Measurements from ENCODE around the gene NR4A2.

Gene NR4A2

DNA sequence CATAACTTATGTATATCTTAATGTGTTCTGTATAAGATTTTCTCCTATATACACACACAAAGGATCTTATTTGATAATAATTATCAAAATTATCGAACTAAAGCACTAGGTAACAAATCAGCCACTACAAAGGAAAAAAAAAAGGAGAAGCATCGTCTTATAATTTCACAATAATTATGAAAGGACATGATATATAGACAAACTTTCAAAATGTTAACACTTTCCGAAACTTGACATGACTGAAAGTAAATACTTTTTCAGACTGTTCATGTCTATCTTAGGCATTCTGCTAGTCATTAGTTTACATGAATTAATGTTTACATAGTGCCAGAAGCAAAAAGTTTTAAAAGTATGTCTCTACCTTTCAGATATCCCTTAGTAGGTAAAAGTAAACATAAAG is 7.3 kb upstream of the NR4A2 start:
- DNase-seq = no peak

DNA sequence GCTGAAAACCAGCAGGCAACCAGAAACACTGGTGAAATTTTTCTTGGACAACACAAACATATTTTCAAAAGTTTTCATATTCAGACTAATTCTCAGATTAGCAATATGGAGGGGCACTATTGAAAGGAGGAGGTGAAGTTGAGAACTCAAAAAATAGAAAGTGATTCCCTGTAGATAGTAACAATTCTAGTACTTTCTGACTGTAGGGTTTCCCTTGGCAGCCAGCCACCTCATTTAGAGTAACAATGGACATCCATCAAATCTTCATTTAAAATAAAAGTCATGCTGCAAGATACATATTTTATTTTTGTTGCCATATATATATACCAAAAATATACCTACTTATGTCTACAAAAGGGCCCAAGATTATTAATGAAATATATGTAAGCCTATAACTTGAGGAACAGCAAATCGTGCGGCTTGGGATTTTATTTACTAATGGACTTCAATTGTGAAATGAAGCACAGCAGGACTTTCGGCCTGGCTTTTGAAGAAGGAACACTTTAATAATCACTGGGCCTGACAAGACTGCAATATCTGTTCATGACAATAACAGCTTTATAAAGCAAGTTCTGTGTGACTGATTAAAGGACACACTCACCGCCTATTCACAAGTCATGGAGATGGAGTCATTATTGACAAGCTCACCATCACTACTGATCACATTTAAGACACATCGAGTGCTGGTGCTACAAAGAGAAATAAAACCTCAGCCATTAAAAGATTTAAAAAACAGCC is 6.8 kb upstream of the NR4A2 start:
- DNase-seq = no peak

DNA sequence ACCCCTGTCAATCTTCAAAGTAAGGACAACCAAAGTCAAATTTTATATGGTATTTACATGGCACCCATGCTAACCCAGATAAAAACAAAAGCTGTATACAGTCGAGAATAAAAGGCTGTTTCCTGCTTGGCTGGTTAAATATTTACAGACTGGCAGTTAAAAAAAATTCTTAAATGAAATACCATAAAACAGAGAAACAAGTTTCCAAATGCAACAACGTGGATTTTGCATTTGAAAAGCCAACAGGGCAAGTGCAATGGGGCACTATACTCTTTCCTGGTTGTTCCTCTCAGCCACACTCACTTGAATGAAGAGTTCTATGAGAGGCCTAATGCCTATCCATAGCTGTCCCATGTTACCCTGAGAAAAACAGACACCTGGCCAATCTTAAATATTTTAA is 6.1 kb upstream of the NR4A2 start:
- DNase-seq = no peak

DNA sequence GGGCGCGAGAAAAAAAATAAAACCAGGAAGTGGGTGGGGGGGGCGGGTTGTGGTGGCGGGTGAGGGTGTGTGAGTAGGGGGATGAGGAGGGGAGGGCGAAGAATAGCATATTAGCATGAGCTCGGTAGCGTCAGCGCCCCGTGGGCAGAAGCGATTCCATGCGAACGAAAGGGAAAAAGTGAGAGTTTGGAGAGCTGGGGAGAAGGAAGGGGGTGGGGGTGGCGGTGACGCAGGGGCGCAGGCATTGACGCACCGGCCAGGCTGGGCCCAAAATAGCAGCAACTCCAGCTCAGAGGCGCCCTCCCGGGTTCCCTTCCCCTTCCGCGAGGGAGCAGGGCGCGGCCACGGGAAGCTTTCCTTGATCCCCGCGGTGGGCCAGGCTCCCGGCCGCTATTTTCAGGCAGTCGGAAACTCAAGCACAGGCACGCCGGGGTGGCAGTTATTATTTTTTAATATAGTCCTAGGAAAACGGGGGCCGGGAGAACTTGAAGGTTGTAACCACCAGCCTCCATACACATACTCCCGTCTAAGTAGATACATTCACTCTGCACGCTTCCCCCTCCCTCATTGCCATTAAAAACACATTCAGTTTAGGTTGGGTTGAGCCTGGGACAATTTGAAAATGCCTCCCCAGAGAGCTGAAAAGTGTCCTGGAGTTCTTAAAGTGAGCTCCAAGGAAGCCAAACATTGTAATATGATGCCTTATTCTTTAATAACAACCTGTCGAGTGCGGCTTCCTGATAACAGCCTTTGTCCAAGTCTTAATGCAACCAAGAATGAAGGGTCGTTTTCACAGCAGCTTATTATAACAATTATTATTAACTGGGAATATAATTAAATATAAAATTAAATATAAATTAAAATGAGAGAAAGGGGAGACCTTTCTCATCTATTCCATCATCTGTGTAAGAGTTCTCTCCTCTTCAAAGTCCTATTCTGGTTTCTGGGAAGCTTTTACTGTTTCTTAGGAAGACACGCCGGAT is 2.3 kb upstream of the NR4A2 start:
- DNase-seq = peak; percentile 90

DNA sequence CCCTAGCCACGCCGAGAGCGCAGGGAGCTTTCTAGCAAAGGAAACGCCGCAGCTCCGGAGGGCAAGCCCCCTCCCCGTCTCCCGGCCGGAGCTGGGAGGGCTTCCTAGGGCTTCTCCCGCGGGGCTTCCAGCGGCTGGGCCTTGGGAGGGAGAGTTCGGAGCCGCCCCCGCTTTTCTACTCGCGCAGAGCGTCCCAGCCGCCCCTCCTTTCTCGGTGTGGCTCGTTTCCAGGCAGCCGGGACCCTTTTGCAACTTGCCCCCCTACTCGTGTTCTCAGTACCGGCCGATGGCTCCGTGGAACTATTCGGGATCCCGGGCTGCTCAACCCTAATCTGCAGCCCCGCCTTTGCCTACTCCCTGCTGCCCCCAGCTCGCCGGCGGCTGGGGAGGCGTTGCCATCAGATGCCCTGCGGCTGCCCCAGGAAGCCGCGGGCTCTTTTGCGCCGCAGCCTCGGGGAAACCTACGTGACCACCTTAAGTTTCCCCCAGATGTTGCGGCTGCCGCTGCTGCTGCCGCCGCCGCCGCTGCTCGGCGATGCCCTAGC is 1.5 kb upstream of the NR4A2 start:
- peak; percentile 31 for DNase-seq

DNA sequence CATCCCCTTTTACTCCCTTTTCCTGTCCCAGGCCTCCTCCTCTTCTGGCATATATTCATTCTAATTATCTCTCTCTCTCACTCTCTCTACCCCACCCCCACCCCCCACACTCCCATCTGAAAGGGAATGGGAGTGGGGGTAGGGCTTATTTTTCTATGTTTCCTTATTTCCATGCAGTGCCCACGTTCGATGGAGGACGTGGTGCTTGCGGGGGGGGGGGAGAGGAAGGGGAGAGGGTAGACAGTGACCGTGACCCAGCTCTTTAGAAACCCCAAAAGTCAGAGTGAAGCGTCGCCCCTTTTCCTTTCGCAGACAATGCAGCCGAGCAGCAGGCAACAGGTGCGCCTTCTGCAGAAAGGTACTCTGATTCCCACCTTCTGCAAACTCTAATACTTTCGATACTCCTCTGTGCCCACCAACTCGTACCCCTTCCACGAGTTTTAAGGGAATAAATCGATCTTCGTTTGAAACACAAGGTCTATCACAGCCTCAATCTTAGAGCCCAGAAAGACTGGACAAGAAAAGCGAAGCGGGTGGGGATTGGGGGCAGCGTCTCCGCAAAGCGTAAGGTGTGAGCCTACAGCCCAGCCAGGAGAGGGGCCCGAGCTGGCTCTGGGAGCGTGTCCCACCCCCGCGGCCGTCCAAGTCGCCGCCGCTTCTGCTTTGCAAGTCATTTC is 891 bp upstream of the NR4A2 start:
- DNase-seq = no peak

DNA sequence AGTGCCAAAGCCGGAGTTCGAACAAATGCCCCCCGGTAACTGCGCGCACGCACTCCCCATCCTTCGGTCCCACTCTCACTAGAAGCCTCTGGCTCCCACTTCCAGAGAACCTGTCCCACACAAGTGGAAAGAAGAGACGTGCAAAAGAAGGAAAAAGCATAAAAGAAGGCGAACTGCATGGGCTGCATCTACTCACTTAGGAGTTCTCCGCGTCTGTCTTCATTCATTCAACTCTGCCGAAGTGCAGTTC is 312 bp downstream of the NR4A2 start:
- no peak for DNase-seq

DNA sequence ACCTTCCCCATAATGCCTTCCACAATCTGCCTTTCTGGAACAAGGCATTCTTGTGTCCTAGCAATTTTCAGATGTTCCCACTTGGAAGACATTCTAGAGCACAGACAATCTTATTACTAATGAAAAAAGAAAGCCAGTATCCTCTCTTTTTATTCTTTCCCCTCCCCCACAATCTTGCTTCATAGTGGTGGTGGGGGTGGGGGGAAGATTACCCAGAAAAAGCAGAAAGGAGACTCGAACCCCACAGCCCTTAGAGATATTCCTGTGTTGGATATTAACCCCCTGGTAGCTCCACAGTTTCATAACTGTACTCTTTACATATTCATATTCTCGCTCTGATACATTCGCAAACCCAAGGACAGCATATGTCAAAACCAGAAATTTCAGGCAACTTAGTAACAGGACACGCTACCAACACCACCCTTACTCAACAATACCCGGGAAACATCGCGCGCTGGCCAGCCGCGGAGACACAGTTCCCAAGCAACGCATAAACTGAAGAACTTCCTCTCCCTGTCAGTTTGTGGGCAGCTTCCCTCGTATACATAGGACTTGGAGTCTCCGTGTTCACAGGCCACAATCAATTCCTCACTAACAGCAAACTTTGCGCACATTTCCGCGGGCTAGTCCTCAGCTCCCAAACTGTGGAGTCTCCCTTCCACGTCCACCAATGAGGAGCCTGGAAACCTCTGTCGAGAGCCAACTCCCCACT is 793 bp downstream of the NR4A2 start:
- DNase-seq = peak; percentile 44

DNA sequence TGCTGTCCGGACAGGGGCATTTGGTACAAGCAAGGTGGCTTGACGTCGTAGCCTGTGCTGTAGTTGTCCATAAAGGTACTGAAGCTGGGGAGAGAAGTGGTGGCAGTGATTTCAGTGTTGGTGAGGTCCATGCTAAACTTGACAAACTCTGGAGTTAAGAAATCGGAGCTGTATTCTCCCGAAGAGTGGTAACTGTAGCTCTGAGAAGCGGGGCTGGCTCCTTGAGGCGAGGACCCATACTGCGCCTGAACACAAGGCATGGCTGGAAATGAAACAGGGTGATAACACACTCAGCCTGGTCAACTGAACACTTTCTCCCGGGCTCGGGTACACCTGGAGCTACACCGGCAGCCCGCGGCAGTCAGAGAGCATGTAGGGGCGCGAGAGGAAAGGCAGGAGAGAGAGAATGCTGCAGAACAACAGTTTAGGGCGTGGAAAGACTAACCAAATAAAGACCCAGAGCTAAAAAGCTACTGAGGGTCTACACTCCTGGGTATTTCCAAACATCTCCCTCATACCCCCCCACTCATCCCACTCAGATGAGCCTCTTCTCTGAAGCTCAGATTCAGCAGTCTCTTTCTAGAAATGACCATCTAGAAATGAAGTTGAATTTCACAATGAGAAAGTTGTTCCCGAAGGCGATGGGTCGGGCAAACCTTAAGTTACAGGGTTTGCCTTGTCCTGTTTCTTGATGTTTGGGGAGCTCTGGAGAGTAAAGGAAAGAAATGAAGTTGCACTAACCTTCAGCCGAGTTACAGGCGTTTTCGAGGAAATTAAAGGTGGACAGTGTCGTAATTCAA is 2.4 kb downstream of the NR4A2 start:
- DNase-seq = no peak

DNA sequence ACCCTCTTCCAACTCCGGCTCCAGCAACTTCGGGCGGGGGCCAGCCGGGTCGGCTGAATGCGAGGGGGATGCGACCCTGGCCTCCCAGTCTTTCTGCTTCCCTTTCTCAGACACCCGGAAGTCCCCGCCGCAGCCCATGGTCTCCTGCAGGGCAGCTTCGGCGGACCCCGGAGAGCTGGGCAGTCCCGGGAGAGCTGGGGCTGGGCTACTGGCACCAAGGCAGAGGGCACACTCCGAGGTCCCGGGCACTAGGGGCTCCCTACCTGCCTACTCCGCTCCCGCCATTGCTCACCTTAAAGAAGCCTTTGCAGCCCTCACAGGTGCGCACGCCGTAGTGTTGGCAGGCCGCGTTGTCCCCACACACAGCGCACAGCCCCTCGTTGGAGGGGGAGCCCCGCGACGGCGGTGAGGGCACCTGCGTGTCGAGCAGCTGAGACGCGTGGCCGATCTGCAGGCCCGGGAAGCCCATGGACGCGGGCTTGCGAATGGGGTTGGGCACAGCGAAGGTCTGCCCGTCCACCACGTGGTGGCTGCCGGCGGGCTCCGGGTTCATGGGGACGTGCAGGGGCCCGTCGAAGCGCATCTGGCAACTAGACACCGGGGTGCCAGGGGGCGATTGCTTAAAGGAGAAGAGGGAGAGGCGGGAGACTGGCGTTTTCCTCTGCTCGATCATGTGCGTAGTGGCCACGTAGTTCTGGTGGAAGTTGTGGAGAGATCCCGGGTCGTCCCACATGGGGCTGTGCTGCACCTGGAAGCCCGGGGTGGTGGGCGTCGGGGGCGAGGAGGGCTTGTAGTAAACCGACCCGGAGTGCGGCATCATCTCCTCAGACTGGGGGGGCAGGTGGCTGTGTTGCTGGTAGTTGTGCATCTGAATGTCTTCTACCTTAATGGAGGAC is 3.2 kb downstream of the NR4A2 start:
- no peak for DNase-seq

DNA sequence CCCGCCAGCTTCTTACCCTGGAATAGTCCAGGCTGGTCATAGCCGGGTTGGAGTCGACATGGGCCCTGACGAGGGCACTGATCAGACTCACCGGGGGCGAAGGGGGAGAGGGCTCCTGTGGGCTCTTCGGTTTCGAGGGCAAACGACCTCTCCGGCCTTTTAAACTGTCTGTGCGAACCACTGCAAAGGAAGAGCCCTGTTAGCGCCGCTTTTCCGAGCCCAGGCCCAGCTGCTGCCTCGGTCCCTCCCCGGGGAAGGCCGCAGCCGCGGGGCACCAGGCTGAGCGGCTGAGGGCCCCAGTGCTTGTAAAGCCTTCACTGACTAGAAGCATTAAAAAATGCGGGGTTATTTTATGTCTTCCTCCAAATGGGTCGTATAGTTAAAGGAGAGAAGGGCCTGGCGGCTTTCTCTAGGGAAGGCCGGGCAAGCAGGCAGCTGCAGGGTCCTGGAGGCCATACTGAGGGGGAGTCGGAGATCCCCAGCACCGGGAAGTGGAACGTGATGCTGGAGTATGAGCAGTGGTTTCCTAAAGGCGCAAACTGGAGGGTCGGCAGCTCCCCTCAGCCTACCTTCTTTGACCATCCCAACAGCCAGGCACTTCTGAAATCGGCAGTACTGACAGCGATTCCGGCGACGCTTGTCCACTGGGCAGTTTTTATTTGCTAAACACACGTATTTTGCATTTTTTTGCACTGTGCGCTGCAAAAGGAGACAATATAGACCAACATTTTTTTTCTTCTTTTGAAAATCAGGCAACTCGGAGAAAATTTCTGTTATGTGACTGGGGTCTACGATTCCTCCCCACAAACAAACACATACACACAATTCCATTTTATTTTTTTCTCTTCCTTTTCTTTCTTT is 4.5 kb downstream of the NR4A2 start:
- DNase-seq = no peak

DNA sequence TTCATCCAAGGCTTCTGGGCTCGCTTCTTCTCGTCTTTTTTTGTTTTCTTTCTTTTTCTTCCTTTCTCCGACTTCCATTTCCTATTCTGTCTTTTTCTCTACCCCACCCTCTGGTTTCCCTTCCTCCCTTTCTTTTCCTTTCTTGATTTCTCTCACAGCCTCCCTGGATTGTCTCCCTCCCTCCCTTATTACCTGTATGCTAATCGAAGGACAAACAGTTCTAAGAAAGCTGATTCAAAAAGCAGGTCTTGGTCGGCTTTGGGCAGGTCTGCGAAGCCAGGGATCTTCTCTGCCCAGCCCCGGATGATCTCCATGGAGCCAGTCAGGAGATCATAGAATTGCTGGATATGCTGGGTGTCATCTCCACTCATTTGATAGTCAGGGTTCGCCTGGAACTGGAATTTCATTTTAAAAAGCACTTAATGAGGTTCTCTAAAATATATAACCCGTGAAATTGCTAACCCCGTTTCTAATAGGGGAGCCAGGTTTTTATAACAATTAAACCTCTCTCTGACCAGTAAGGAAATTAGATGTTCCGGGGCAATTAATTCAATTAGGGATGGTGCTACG is 5.9 kb downstream of the NR4A2 start:
- DNase-seq = no peak

DNA sequence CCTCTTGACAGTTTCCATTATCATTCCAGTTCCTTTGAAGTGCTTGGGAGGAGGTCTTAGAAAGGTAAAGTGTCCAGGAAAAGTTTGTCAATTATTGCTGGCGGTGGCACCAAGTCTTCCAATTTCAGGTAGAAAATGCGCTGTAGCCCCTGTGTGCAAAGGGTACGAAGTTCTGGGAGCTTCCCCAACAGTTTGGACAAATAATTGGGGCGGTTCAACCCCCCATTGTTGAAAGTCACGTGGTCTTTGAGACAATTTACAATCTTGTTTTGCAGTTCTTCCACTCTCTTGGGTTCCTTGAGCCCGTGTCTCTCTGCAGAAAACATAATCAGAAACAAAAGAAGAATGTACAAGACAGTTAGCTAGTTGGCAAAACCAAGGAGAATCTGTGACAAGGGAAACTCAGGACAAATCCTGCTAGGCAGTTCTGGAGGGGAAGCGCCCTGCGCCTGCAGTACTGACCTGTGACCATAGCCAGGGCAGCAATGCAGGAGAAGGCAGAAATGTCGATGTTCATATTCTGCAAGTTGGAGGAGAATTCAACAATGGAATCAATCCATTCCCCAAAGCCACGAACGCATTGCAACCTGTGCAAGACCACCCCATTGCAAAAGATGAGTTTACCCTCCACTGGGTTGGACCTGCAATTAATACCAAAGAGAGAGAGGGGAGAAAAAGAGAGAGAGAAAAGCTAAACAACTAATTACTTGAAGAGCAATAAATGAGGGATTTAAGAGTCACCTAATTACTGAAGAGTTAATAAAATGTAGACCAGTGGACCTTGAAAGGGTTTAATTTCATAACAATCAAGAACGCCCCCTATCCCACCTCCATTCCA is 6.6 kb downstream of the NR4A2 start:
- DNase-seq = no peak

DNA sequence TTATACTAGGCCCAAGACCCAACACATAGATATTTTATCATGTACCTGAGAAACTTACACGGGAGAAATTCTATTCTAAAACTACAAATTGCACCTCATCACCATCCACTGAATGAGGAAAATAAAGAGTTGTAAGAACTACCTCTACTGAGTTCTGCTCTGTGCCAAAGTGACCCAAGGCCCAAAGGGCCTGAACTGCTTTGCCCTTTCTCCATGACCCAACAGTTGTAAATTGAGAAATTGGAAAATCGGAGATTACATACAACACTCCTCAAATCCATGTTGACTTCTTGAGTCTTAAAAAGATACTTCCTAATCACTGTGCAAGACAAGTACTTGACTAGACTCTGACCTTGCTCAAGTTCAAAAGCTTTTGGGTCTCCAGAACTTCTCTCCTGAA is 8.8 kb downstream of the NR4A2 start:
- no peak for DNase-seq

DNA sequence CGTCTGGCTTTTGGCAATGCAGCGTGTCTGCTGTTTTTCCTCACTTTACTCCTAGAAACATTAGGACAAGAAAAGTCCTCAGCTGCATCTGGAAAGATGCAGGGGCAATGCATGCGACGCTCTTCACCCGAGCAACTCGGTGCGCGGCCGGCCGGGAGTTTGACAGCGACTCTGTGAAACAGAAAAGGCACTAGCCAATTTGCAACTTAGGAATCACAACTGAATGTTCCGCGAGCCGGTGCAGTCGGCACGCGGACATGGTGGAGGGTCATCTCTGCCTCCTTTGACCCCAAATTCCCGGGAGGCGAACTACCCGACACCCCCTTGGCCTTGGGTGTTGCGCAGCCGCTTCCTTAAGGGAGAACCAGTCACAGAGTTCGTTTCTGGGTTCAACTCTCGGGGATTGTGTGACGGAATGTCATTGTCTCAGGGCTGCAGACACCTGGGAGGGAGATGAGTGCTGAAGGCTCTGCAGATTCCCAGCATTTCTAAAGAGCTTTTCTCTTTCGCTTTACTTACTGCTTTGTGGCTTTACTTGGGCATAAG is 9.8 kb downstream of the NR4A2 start:
- no peak for DNase-seq

DNA sequence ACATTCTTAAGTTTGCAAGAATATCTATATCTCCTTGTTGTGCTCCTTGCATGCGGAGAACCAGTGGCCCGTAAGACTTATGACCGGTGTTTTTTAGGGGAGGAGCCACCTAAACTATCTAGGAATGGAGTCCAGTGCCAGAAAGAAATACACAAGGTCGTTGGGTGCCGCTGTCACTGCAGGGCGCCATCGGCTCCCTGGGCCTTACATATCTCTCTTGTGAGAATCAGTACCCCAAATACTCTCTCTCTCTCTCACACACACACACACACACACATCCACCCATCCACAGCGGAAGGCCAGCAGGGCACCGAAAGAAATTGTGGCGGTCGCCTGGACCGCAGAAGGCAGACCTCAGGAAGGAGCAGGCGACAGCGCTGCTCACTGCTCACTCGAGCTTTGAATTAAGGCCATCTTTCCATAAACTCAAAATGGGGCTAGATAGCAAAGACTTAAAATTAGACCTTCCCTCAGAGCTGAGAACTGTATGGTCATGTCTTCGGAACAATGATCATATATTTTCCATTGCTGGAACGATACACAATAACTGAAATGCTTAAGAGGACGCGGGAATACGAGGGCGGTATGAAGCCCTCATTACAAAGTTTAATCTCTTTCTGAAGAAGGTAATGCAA is 10.4 kb downstream of the NR4A2 start:
- no peak for DNase-seq

DNA sequence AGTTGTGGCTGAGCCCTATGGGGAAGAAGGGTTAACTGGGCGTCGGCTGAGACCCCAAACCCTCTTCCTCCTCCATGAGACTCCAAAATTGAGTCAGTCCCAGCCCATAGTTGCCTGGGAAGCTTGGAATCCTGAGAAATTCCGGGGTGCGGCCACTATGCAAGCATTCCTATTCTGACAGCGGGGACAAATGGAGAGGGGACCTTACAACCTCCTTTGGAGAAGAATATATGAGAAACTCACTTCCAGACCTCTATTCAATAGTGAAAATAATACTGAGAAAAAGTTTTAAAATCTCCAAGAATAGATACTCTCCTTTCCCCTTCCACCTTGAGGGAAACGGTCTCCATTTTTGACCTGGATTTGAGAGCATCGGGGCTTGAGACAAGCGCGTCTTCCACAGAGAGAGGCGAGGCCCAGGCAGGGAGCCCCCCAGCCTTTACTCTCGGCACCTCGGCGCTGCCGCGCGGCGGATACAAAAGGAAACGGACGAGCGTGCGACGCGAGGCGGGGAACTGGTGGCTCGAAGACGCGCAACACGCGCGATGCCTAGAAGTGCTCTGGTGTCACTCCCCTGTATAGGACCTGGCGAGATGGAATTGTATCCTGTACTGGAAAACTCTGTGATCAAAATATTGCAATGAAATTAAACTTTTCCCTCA is 11.1 kb downstream of the NR4A2 start:
- DNase-seq = no peak
